GM19239 (cell line): ENCODE measurements around the gene CTNNA2.

Experiments used
- DNase-seq: peaks from one replicate; pipeline ENCODE4 v3.0.0; 2011; ENCODE audit warnings: low spot score; ENCODE audit not compliant: insufficient read length
- FAIRE-seq: peaks from 2 replicates; lab custom pipeline; 2011; peaks lifted over from hg19 to GRCh38; lab: Jason Lieb, UNC

CTNNA2 gene

DNA sequence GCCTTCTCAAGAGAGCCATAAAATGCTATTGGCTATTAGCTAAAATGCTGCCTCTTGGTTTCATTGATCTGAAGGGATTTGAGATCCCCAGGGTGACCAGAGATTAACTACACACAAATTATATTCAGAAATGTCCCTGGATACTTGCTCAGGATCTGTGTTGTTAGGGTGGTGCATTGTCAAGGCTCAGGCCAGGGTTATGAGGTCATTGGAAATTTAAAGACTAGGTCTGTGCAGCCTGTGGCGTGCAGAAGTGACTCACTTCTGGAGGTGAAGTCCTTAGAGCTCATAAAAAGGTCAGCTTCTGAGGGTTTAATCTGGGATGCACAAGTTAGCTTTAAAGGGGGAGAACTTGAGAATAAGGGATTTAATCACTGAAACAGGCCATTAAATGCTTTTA lies 768.2 kb downstream of the CTNNA2 start:
- no peak for FAIRE-seq
- no peak for DNase-seq

DNA sequence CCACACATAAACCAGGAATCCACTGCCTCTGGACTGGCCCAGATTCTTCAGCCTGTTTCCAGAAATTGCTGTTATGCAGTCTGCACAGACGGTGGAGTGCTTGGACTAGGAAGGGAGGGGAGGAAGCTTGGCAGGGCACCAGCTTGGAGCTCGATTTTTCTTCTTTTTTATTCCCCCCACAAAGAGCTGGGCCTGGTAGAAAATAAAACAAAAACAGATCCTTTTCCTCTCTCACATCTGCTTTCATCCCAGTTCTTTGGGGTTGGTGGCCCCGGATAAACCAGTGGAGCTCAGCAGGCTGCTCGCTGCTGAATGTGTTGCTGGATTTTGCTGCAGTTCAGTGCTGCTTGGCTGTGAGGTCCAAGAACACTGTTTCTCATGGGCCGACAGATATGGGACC lies 775.7 kb downstream of the CTNNA2 start:
- DNase-seq (no peak), FAIRE-seq (no peak)

DNA sequence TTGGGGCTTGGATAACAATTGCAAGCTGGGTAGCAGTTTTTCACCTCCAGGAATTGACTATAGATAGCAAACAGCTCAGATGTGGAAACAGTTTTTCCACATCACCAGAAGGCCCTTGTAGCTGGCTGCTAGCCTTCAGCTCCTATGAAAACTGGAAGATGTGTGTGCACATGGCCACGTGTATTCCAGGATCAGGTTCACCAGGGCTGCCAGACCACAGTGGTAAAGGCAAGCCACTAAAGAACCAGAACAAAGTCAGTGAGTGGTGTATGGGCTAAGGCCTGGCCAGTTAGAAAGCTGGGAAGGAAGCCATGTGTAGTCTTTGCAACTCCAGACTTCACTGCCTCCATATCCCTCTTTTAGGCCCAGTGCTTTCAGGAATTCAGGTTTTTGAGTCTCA lies 778.8 kb downstream of the CTNNA2 start:
- no peak for DNase-seq
- FAIRE-seq = no peak

DNA sequence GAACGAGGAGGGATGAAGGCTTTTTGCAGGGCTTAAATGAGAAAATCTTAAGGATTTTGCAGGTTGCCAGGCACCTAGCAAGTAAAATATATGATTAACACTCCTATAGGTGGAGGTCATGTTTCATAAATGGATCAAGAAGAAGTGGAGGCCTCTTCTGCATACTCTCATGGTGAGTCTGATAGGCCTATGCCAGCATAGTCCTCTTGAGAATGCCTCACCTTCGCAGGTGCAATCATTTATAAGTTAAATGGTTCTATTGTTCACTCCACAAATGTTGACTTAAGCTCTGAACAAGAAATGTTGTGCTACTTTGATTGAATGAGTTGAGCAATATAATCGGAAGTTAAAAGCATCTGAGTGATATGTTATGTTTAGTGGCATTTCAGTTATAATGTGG lies 779.6 kb downstream of the CTNNA2 start:
- DNase-seq = no peak
- FAIRE-seq = no peak

DNA sequence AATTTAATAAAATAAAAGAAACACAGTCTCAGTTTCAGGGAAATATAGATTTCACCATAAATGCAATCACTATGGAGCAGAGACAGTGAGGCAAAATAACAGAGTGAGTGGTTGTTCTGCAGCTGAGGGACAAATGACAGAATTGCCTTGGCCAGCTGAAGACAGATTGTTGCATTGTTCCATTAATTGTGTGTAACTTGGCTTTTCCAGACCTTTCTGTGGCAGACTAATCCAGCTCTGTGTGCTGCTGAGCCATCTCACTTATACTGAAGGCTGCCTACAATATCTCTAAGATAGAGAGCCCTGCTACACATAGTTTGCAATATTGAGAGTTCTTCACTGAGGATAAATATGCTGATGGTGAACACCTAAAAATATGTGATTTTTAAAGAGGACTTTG lies 780.2 kb downstream of the CTNNA2 start:
- FAIRE-seq (no peak), DNase-seq (no peak)

DNA sequence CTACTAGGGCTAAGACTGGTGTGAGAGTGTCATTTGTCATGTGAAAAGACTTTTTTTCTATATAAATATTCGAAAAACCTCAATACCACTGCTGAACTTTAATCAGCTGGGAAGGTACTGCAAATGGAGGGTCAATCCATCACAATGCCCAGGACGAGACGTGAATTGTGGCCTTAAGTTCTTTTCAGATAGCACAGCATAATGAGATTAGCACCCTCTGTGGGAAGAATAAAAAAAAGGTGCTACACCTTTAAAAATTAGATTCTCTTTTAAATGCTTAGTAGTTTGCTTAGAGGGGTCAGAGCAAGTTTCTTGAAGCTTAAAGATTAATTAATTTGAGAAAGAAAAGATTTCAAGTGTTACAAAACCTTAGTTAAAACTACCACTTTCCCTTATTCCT lies 786.1 kb downstream of the CTNNA2 start:
- no peak for DNase-seq
- FAIRE-seq = no peak

DNA sequence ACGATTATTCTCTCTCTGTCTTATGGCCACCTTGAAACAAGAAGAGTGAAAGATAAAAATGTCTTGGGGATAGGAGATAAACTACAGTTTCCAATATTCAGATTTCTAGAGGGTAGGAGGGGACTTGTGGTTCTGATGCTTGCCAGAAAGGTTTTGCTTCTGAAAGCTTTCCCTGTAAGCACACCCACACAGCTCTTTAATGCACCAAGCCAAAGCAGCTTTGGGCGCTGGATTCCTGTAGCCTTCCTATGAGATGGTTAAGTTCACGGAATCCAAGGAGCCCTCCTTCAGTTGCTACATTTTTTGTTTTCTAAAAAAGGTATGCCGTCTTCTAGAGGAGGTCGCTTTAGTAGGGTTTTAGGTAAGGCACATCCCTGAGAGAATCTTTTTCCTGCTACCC lies 786.8 kb downstream of the CTNNA2 start:
- FAIRE-seq (no peak), DNase-seq (no peak)

- DNase-seq (no peak), FAIRE-seq (no peak)
Measured at GRCh38 chr2:80300346-80300745, 787.5 kb downstream of the CTNNA2 start.

GRCh38 chr2:80300954-80301353 lies 788.1 kb downstream of the CTNNA2 start:
- no peak for DNase-seq
- no peak for FAIRE-seq

DNA sequence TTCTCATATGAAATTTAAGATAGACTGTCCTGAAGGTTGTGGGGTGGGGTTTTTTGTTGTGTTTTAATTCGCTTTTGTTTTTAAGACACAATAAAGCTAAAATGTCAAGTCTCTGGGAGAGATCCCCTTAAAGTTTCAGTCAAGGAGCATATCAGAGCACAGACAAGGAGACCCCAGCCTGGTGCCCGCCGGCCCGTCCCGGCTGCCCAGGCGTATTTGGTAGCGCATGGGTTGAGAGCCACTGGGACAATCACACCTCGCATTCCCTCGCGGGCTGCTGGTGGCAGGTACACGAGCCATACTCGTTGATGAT lies 789.1 kb downstream of the CTNNA2 start:
- DNase-seq (no peak), FAIRE-seq (no peak)

- DNase-seq (no peak), FAIRE-seq (no peak)
Measured at GRCh38 chr2:80302314-80303005, 789.6 kb downstream of the CTNNA2 start.

GRCh38 chr2:80303006-80303908 lies 790.4 kb downstream of the CTNNA2 start:
- FAIRE-seq (no peak), DNase-seq (no peak)

- FAIRE-seq = no peak
- DNase-seq = no peak
Measured at GRCh38 chr2:80303909-80304837, 791.3 kb downstream of the CTNNA2 start, which contains the start of gene LRRTM1. Gene LRRTM1, minus strand, starts transcription at chr2:80304752. Its CDS starts 933 bp downstream, at chr2:80303819.

GRCh38 chr2:80311304-80311703 lies 798.5 kb downstream of the CTNNA2 start:
- FAIRE-seq (no peak), DNase-seq (no peak)

GRCh38 chr2:80312282-80312839 lies 799.5 kb downstream of the CTNNA2 start:
- DNase-seq = no peak
- no peak for FAIRE-seq

DNA sequence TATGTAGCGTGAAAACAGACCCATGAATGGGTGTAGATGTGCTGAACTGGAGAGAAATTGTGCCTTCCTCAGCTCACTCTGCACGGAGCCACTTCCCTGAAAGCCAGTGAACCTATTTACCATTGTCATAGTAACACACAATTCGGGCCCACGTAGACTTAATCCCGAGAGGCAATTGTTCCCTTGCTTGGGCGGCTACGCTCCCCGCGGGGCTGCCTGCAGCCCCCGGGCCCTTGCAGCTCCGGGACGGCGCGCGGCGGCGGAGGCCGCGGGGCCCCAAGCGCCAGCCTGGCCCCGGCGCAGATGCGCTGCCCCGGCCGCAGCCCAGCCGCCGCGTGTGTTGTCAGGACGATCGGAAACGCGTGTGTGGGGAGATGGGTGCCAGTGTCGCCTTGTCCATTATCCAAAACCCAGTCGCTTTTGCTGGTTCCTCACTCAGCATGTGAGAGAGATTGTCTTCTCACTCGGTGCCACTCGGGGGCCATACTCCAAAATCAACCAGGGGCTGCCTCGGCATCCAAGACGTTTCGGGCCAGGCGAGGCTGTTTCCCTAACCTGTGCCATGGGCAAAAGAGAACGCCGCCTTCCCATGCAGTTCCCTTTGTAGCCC lies 809.6 kb downstream of the CTNNA2 start:
- DNase-seq = no peak

DNA sequence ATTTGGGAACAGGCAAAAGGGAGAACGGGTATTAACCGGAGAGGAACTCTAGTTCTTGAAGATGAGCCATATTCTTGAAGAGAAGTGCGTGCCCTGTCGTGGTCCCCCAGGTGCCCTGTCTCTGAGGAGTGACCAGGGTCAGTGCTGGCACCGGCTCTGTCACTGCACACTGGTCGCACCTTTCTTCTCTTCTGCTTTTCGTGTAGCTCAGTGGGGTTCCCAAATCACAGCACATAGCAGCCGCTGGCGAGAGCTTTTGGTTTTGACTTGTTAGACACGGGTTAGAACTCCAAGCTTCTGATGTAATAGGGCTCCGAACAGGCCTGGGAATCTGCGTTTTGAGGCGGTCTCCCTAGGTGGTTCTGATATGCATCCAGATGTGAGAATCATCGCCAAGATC lies 810.1 kb downstream of the CTNNA2 start:
- no peak for FAIRE-seq

More for the DNA sequence above, 809.6 kb downstream of the CTNNA2 start:
- FAIRE-seq = no peak

GRCh38 chr2:80323610-80324009 lies 810.8 kb downstream of the CTNNA2 start:
- DNase-seq (no peak), FAIRE-seq (no peak)

More for the DNA sequence above, 810.1 kb downstream of the CTNNA2 start:
- DNase-seq = no peak

DNA sequence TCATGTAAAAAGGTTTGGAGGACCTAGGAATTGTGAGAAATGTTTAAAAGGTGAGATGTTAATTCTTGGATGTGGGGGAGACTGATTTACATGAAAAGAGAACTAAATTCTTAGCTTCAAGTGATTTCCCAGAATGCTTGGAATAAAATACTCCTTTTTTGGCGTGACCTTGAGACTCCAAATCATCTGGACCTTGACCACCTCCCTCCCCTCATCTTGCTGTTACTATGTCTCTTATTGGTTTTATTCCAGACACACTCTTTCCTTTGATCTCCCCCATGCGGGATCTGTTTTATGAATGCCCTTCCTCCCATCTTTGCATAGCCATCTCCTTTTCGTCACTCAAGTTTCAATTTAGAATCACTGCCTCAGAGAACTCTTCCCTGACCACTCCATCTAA lies 811.7 kb downstream of the CTNNA2 start:
- FAIRE-seq (no peak), DNase-seq (no peak)

- no peak for DNase-seq
- no peak for FAIRE-seq
Measured at GRCh38 chr2:80326214-80326613, 813.4 kb downstream of the CTNNA2 start.
